Neural crest cell (in vitro differentiated cells): ENCODE results near the gene SUPT4H1. TPM values are rescaled to one million over a fixed set of nuclear protein-coding genes. Genes with fewer than 3 reads are reported as not detected.

Source experiments
- DNase-seq: peaks from one replicate; pipeline ENCODE4 v3.0.0; 2021; ENCODE audit warnings: low read depth, mixed read lengths, low spot score
- H3K27ac Mint-ChIP-seq: one replicate; pipeline ENCODE4 v1.8.0; 2021; ENCODE audit warnings: mild to moderate bottlenecking, mixed read lengths; ENCODE audit not compliant: unreplicated experiment
- H3K27me3 Mint-ChIP-seq: 2 replicates; pipeline ENCODE4 v1.8.0; 2021; ENCODE audit warnings: low read depth, mild to moderate bottlenecking, mixed read lengths
- H3K36me3 Mint-ChIP-seq: 2 replicates; pipeline ENCODE4 v1.8.0; 2021; ENCODE audit warnings: low read depth, mild to moderate bottlenecking, mixed read lengths
- H3K4me1 Mint-ChIP-seq: 2 replicates; pipeline ENCODE4 v1.8.0; 2021; ENCODE audit warnings: mixed read lengths
- H3K4me3 Mint-ChIP-seq: one replicate; pipeline ENCODE4 v1.8.0; 2021; ENCODE audit warnings: mild to moderate bottlenecking, mixed read lengths
- H3K9me3 Mint-ChIP-seq: 2 replicates; pipeline ENCODE4 v1.8.0; 2021; ENCODE audit warnings: mixed read lengths
- total RNA-seq: library from RNA; stranded (reverse); gene quantifications from 2 replicates; pipeline ENCODE4 v1.2.1, GENCODE V29; 2021
- TF ChIP-seq, protein P1 (sequence below): fragments of 200-600 bp; sonication (generic); conservative IDR thresholded peaks from 2 replicates; pipeline ENCODE4 v1.5.0; 2021; ENCODE audit warnings: antibody characterized with exemption, mild to moderate bottlenecking

SUPT4H1 gene
- total RNA-seq, 1 donor from 2014 or later = 83.8 TPM

DNA sequence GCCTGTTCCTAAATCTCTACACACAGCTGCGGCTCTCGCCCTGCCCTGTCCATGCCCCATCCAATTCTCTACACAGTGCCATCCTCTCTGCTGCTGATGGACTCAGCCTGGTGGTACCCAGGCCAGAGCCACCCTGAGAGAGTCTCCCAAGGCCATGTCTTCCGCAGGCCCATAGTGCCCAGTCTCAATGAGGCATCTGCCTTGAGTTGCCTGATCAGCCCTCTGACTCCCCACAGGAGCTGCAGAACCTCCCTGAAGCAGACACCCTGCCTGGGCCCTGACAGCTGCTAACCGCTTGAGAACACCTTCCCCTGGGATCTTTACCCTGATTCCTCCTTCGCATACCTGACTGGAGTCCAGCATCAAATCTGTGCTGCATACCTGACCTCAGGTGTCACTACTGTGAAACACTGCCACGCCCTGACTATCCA is 36.7 kb downstream of the SUPT4H1 start:
- TF ChIP-seq, protein P1, sequence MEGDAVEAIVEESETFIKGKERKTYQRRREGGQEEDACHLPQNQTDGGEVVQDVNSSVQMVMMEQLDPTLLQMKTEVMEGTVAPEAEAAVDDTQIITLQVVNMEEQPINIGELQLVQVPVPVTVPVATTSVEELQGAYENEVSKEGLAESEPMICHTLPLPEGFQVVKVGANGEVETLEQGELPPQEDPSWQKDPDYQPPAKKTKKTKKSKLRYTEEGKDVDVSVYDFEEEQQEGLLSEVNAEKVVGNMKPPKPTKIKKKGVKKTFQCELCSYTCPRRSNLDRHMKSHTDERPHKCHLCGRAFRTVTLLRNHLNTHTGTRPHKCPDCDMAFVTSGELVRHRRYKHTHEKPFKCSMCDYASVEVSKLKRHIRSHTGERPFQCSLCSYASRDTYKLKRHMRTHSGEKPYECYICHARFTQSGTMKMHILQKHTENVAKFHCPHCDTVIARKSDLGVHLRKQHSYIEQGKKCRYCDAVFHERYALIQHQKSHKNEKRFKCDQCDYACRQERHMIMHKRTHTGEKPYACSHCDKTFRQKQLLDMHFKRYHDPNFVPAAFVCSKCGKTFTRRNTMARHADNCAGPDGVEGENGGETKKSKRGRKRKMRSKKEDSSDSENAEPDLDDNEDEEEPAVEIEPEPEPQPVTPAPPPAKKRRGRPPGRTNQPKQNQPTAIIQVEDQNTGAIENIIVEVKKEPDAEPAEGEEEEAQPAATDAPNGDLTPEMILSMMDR = no peak
- H3K4me1 Mint-ChIP-seq = peaks cover 23% of the 10 kb centered on the region
- no peak for DNase-seq
- H3K9me3 Mint-ChIP-seq = no peaks in the 10 kb centered on the region
- no peak overlapping the region for H3K27ac Mint-ChIP-seq
- no peaks in the 10 kb centered on the region for H3K27me3 Mint-ChIP-seq
- H3K36me3 Mint-ChIP-seq = no peaks in the 10 kb centered on the region
- H3K4me3 Mint-ChIP-seq = no peak overlapping the region

DNA sequence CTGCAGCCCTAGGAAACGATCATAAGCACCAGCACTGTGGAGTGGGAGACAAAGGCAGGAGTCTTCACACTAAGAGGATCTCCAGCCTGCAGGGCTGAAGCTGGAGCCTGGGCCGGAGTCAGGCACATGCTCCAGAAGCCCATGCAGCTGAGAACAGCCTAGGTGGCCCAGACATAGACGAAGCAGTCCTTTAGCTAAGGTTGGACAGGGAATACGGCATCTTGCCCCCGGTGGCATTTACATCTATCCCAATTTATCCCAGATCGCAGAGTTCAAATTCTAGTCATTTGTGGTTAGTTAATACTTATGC is 37.3 kb downstream of the SUPT4H1 start:
- no peaks in the 10 kb centered on the region for H3K36me3 Mint-ChIP-seq
- TF ChIP-seq, protein P1 = no peak
- no peak overlapping the region for H3K4me3 Mint-ChIP-seq
- no peak for DNase-seq
- H3K27ac Mint-ChIP-seq = no peak overlapping the region
- H3K27me3 Mint-ChIP-seq = no peaks in the 10 kb centered on the region
- no peaks in the 10 kb centered on the region for H3K9me3 Mint-ChIP-seq
- H3K4me1 Mint-ChIP-seq = peaks cover 23% of the 10 kb centered on the region

DNA sequence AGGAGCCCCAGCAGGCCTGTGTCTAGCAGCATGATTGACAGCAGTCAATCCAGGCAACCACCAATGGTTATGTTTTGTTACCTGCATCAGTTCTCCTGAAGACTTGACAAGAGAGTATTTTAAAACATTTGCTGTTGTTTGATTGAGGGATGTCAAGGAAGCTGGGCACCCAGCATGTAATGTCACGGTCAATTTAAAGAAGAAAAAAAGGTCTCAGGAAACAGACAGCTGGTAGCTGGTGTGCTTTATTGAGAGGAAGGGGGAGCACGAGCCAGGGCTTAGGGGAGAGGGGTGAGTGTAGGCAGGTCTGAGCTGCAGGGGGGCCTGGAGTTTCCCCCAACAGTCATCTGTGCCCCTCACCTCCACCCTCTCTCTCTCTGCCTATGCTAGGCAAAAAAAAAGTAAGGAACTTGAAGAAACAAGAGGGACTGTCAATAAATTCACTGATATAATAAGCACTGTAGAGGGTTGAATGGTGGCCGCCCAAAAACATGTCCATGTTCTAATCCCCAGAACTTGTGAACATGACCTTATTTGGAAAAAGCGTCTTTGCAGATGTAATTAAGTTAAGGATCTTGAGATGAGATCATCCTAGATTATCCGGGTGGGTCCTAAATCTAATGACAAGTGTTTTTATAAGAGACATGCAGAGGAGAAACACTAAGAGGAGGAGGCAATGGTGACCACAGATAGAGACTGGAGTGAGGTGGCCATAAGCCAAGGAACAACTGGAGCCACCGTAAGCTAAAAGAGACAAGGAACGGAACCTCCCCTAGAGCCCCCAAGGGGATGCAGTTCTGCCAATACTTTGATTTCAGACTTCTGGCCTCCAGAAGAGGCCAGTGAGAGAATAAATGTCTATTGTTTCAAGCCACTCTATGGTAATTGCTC is 37.9 kb downstream of the SUPT4H1 start:
- no peaks in the 10 kb centered on the region for H3K36me3 Mint-ChIP-seq
- peaks cover 23% of the 10 kb centered on the region for H3K4me1 Mint-ChIP-seq
- no peak overlapping the region for H3K4me3 Mint-ChIP-seq
- peak overlapping the region; percentile 72 for H3K27ac Mint-ChIP-seq
- H3K9me3 Mint-ChIP-seq = no peaks in the 10 kb centered on the region
- no peaks in the 10 kb centered on the region for H3K27me3 Mint-ChIP-seq
- DNase-seq = no peak
- TF ChIP-seq, protein P1 = no peak

DNA sequence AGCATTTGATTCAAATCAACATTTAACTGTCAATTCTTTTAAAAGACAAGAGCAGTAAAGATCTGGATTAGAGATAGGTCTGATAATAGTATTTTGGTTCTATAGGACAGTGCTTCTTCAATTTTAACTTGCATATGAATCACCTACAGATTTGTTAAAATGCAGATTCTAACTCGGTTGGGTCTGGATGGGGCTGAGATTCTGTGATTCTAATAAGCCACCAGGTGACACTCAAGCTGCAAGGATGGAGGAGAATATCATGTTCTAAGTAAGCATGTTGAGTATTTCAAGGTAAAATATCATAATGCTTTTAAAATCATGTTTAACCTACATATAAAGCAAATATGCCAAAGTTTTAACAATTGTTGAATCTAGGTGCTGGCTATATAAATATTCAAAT is 39.2 kb downstream of the SUPT4H1 start:
- TF ChIP-seq, protein P1 = no peak
- H3K9me3 Mint-ChIP-seq = no peaks in the 10 kb centered on the region
- no peaks in the 10 kb centered on the region for H3K27me3 Mint-ChIP-seq
- no peak for DNase-seq
- H3K27ac Mint-ChIP-seq = no peak overlapping the region
- H3K4me1 Mint-ChIP-seq = peaks cover 23% of the 10 kb centered on the region
- no peak overlapping the region for H3K4me3 Mint-ChIP-seq
- H3K36me3 Mint-ChIP-seq = no peaks in the 10 kb centered on the region

DNA sequence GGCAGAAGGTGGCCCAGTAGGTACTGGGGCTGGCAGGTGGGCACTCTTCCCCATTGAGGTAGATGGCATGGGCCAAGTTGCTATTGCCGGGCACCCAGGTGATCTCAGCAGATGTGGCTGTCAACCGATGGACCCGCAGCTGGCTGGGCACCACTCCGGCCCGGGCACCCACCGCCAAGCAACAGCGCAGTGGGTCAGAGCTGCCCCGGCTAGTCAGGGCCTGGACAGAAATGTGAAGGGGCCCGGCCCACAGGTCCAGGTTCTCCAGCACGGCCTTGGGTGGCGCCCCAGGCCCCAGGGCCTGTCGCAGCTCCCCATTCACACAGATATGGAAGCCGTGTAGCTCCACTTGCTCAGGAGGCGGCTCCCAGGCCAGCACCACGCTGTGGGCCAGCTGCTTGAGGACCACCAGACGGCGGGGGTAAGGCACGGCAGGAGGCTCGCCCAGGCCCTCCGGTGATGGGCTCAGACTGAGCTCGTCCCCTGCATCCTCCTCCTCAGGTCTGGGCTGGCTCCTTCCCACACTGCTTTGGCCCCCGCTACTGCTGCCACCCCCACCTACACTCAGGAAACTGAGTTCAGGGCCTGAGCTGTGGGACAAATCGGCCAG is 39.9 kb downstream of the SUPT4H1 start:
- Mint-ChIP-seq H3K27ac (no peak overlapping the region), H3K36me3 (no peaks in the 10 kb centered on the region), H3K4me1 (peaks cover 19% of the 10 kb centered on the region), H3K4me3 (no peak overlapping the region), H3K9me3 (no peaks in the 10 kb centered on the region), H3K27me3 (no peaks in the 10 kb centered on the region)
- TF ChIP-seq, protein P1 = no peak
- no peak for DNase-seq
